OCI-LY3 (cell line): ENCODE data around the gene ACER2.

Experiments
- CTCF ChIP-seq: fragments of 200-600, 300-600 bp; sonication (generic); IDR thresholded peaks from 2 replicates; pipeline ENCODE4 v1.5.1; 2014; ENCODE audit warnings: antibody characterized with exemption, low read length, low read depth
- EZH2phosphoT487 ChIP-seq: fragments of 200-600 bp; shearing (Covaris generic); IDR thresholded peaks from 2 replicates; pipeline ENCODE4 v1.6.1; 2018; ENCODE audit warnings: antibody characterized with exemption, mixed run types, low read depth

DNA sequence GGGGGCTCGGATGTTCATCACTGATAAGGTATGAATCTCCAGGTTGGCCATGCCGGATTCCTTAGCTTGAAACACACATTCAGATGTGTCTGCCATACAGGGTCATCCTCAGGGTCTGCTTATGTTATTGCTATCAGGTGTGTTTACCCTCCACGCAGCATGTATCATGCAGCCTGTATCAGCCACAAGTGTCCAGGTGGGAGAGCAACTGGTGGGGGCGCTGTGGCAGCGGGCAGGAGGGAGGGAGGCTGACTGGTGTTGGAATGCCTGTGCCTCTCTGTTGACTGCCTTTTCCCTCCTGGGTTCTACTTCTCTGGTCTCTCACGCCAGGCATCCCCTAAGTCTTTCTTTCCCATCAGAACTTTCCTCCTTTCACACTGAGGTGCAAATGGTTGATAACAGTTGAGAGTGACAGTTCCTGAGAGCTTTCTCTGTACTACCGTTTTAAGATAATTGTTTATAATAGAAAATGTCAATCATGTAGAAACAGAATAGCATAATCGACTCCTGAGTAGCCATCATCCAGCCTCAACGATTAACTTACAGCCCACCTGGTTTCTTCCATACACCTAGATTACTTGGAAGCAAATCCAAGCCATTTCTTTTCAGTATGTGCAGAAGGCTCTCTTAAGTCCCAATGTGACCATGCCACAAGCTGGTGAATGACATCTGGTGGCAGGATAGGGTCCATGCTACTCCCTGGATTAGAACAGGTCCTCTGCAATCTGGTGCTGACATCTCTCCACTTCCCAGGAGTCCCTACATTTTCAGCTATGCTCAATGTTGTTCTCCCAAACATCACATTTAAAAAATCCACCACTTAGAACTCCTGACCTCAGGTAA lies 86.6 kb downstream of the ACER2 start:
- no peak for TF ChIP-seq CTCF
- TF ChIP-seq EZH2phosphoT487, result no peak
